Progenitor cell of endocrine pancreas (in vitro differentiated cells): ENCODE results near the gene PRM3. TPM values are rescaled to one million over a fixed set of nuclear protein-coding genes. Genes with fewer than 3 reads are reported as not detected.

Experiments
- DNase-seq: peaks from one replicate; pipeline ENCODE4 v3.0.0; 2021; ENCODE audit warnings: low spot score; ENCODE audit not compliant: unreplicated experiment
- H3K27ac Mint-ChIP-seq: 2 replicates; pipeline ENCODE4 v1.8.0; 2021; ENCODE audit warnings: mild to moderate bottlenecking, moderate library complexity, mixed read lengths
- H3K27me3 Mint-ChIP-seq: 2 replicates; pipeline ENCODE4 v1.8.0; 2021; ENCODE audit warnings: mixed read lengths
- H3K36me3 Mint-ChIP-seq: 2 replicates; pipeline ENCODE4 v1.8.0; 2022; ENCODE audit warnings: mixed read lengths; ENCODE audit not compliant: insufficient read depth
- H3K4me1 Mint-ChIP-seq: 2 replicates; pipeline ENCODE4 v1.8.0; 2021; ENCODE audit warnings: low read depth, mixed read lengths
- H3K4me3 Mint-ChIP-seq: 2 replicates; pipeline ENCODE4 v1.8.0; 2021; ENCODE audit warnings: low read depth, mild to moderate bottlenecking, moderate library complexity, mixed read lengths
- H3K9me3 Mint-ChIP-seq: 2 replicates; pipeline ENCODE4 v1.8.0; 2021; ENCODE audit warnings: low read depth, mixed read lengths
- total RNA-seq: library from RNA; stranded (reverse); gene quantifications from 2 replicates; pipeline ENCODE4 v1.2.1, GENCODE V29; 2021
- TF ChIP-seq, protein P1 (sequence below): fragments of 200-600 bp; sonication (generic); IDR thresholded peaks from one replicate; pipeline ENCODE4 v1.5.0; 2021; ENCODE audit warnings: antibody characterized with exemption, mild to moderate bottlenecking; ENCODE audit not compliant: unreplicated experiment

The PRM3 gene
- total RNA-seq, 1 donor from 2014 or later = not detected

DNA sequence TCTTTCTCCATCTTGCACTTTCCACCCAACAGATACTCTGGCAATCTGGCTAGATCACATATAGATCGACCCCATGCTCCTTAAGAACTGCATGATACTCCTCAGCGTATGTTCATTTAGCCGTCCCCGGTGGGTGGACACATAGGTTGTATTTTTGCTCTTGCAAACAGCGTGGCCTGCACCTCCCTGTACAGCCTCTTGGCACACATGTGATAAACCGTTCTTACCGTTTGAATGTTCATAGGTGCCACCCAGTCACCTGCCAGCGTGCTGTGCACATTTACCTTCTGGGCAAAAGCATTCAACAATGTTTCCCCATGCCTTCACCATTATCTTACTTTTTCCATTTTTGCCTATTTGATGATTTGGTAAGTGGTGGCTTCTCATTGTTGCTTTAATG lies 10.5 kb downstream of the PRM3 start:
- H3K27me3 Mint-ChIP-seq = peaks cover 3% of the 10 kb centered on the region
- DNase-seq = no peak
- H3K9me3 Mint-ChIP-seq = no peaks in the 10 kb centered on the region
- TF ChIP-seq, protein P1, sequence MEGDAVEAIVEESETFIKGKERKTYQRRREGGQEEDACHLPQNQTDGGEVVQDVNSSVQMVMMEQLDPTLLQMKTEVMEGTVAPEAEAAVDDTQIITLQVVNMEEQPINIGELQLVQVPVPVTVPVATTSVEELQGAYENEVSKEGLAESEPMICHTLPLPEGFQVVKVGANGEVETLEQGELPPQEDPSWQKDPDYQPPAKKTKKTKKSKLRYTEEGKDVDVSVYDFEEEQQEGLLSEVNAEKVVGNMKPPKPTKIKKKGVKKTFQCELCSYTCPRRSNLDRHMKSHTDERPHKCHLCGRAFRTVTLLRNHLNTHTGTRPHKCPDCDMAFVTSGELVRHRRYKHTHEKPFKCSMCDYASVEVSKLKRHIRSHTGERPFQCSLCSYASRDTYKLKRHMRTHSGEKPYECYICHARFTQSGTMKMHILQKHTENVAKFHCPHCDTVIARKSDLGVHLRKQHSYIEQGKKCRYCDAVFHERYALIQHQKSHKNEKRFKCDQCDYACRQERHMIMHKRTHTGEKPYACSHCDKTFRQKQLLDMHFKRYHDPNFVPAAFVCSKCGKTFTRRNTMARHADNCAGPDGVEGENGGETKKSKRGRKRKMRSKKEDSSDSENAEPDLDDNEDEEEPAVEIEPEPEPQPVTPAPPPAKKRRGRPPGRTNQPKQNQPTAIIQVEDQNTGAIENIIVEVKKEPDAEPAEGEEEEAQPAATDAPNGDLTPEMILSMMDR = no peak
- H3K27ac Mint-ChIP-seq = no peak overlapping the region
- H3K36me3 Mint-ChIP-seq = no peaks in the 10 kb centered on the region
- H3K4me1 Mint-ChIP-seq = peaks cover 13% of the 10 kb centered on the region
- H3K4me3 Mint-ChIP-seq = no peak overlapping the region

DNA sequence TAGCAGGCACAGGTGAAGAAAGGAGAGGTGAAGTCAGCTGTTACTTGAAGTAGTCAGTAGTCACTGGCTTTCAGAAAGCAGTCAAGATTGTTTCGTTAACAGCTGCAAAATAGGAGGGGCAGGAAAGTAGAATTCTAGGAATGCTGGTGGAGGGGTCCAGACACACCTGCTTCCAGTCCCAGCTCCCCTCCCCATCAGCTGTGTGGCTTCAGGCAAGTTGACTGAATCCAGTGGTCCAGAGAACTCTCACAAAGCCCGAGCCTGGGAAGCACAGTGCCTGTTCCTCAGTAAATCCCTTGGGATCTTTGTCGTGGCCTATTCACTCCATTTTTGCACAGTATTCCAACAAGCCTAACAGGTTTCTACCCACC lies 12.8 kb downstream of the PRM3 start:
- TF ChIP-seq, protein P1 = no peak
- Mint-ChIP-seq H3K27me3 (peaks cover 3% of the 10 kb centered on the region), H3K36me3 (no peaks in the 10 kb centered on the region), H3K9me3 (no peaks in the 10 kb centered on the region), H3K4me3 (no peak overlapping the region), H3K27ac (peak overlapping the region; percentile 88), H3K4me1 (peaks cover 20% of the 10 kb centered on the region)
- no peak for DNase-seq

DNA sequence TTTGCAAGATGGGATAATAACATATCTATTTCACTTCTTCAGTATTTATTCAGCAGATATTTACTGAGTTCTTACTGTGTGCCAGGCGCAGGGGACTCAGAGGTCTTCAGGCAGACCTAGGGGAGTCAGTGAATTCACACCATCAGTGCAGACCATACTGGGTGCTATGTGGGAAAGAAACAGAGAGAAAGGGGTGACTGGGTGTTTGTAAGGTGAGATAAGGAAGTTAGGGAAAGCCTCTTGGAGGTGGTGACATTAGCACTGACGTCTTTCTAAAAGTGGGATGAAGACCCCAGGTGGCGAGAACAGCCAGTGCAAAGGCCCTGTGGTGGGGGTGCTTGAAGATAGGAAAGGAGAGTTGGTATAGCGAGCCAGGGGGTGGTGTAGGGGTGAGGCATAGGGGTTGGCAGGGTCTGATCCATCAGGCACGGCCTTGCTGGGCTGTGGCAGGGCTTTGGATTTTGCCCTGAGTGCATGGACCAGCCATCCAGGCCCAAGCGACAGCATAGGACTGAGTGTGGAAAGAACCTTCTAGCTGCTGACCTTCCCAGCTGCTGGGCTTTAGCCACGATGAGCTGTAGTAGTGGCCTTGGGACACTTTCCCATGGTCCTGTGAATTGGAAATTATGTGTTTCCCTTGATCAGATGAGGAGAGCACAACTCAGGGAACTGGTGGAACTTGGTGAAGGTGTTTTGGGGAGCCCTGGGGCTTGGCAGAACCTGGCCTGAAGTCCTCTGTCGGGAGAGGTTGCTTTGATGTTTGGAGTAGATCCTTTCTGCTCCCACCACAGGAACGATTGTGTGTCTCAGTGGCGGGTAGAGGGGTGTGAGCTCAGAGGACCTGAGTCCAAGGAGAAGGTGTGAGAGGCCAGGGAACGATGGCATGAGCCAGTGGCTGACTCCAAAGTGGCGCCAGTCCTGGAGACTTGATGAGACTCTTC lies 13.5 kb downstream of the PRM3 start:
- TF ChIP-seq, protein P1 = no peak
- Mint-ChIP-seq H3K27me3 (peaks cover 3% of the 10 kb centered on the region), H3K9me3 (no peaks in the 10 kb centered on the region), H3K27ac (peak overlapping the region; percentile 88), H3K4me1 (peaks cover 20% of the 10 kb centered on the region), H3K4me3 (no peak overlapping the region), H3K36me3 (no peaks in the 10 kb centered on the region)
- DNase-seq = no peak

DNA sequence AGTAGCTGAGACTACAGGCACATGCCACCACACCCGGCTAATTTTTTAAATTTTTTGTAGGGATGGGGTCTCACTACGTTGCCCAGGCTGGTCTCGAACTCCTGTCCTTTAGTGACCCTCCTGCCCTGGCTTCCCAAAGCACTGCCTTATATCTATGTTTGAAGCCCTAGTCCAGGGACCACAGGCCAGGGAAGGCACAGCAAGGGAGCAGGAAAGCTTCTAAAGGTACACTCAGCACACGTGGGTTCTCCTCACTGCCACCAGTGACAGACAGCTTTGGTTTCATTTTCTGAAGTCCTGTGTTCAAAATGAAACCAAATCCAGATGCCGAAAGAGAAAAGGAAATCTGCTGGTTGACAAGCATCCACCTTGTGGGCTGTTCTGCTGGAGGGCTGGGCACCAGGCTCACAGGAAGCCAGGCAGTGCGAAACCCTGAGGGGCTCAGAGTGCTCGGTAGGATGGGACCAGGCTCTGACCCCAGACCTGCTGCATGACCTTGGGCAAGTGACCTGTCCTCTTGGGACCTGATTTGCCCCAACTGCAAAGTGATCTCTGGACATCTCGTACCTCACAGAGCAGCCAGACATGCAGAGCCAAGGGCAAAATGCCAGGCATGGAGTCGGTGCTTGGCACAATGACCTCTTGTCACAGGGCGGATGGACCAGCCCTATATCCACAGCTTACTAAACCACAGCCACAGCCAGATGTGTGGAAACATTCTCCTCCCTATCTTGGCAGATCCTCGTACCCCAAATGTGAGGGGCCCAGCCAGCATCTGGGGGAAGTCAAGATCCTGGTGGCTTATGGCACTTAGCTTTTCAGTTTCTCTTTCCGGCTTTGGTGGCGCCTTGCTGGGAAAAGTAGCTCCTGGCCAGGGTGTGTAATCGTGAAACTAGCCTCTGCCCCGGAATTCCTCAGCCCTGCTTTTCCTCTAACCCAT lies 14.6 kb downstream of the PRM3 start:
- no peaks in the 10 kb centered on the region for H3K36me3 Mint-ChIP-seq
- no peak overlapping the region for H3K27ac Mint-ChIP-seq
- H3K9me3 Mint-ChIP-seq = no peaks in the 10 kb centered on the region
- TF ChIP-seq, protein P1 = no peak
- DNase-seq = no peak
- H3K4me3 Mint-ChIP-seq = no peak overlapping the region
- H3K27me3 Mint-ChIP-seq = peaks cover 3% of the 10 kb centered on the region
- H3K4me1 Mint-ChIP-seq = peaks cover 20% of the 10 kb centered on the region
